Measurements from ENCODE around the gene TOM1L1. TPM values are rescaled to one million over a fixed set of nuclear protein-coding genes. Genes with fewer than 3 reads are reported as not detected.

TOM1L1 gene
- total and polyA plus RNA-seq, 7 donors: 1.1 to 6.5 (median 4.0) TPM

- Histone ChIP-seq H3K27me3 (ENCODE audit: insufficient read depth in 3 of 3, low read length in 2 of 3) (no peaks in the 10 kb centered on the region), H3K36me3 (ENCODE audit: insufficient read depth in 1 of 2, low read depth in 1 of 2) (peaks cover 0 to 15% of the 10 kb centered on the region in 2 donors), H3K27ac (peak within 1 kb of the TSS; percentile 83), H3K4me1 (peaks cover 14% of the 10 kb centered on the region), H3K4me3 (peak within 1 kb of the TSS; percentile 92), H3K9me3 (no peaks in the 10 kb centered on the region)
- ATAC-seq (peak; percentile 99 to 100 (median 99)), DNase-seq (peak; percentile 94 to 96)
- intact Hi-C loops (cut with DNase I): no loop called here
- peak; percentile 40 for TF ChIP-seq CTCF (IDR thresholded peaks at IDR 0.05)
- 0% methylated on average over 50 to 57 of the region's 57 CpGs for WGBS, 3 donors
Observed at GRCh38 chr17:54968262-54968987, 67.8 kb downstream of the TOM1L1 start, which contains the start of the genes COX11 and STXBP4. TSS of gene COX11 (minus strand) at chr17:54968654. CDS start at chr17:54968646, 8 bp downstream. TSS of gene STXBP4 (plus strand) at chr17:54968765. CDS start at chr17:54986220, 17,455 bp downstream.

GRCh38 chr17:54968988-54969332 lies 68.3 kb downstream of the TOM1L1 start:
- H3K27me3 ChIP-seq (ENCODE audit: insufficient read depth in 3 of 3, low read length in 2 of 3): no peaks in the 10 kb centered on the region
- DNase-seq (peak in 1 of 2 donors; percentile 56), ATAC-seq (peak; percentile 55 to 69 (median 58))
- H3K4me1 ChIP-seq: peaks cover 14% of the 10 kb centered on the region
- intact Hi-C loops (cut with DNase I): no loop called here
- WGBS, 3 donors: 0 to 2% (median 1%) methylated on average over 13 of the region's 13 CpGs
- no peaks in the 10 kb centered on the region for H3K9me3 ChIP-seq
- H3K4me3 ChIP-seq: peak overlapping the region; percentile 92
- no peak for TF ChIP-seq CTCF (IDR thresholded peaks at IDR 0.05)
- H3K36me3 ChIP-seq (ENCODE audit: insufficient read depth in 1 of 2, low read depth in 1 of 2): peaks cover 0 to 10% of the 10 kb centered on the region in 2 donors
- H3K27ac ChIP-seq: peak overlapping the region; percentile 83

- Histone ChIP-seq H3K9me3 (no peaks in the 10 kb centered on the region), H3K27ac (peak overlapping the region; percentile 83), H3K27me3 (ENCODE audit: insufficient read depth in 3 of 3, low read length in 2 of 3) (no peaks in the 10 kb centered on the region), H3K4me1 (peaks cover 14% of the 10 kb centered on the region), H3K36me3 (ENCODE audit: insufficient read depth in 1 of 2, low read depth in 1 of 2) (peaks cover 0 to under 1% of the 10 kb centered on the region in 2 donors), H3K4me3 (peak overlapping the region; percentile 92)
- no peak for TF ChIP-seq CTCF (IDR thresholded peaks at IDR 0.05)
- WGBS, 3 donors: 51 to 59% (median 52%) methylated on average over 7 of the region's 7 CpGs
- intact Hi-C loops (cut with DNase I): no loop called here
- ATAC-seq: no peak
- no peak for DNase-seq
Observed at GRCh38 chr17:54969658-54970572, 69.3 kb downstream of the TOM1L1 start.

- Histone ChIP-seq H3K4me3 (no peak overlapping the region), H3K4me1 (peaks cover 14% of the 10 kb centered on the region), H3K27me3 (ENCODE audit: insufficient read depth in 3 of 3, low read length in 2 of 3) (no peaks in the 10 kb centered on the region), H3K9me3 (no peaks in the 10 kb centered on the region), H3K36me3 (ENCODE audit: insufficient read depth in 1 of 2, low read depth in 1 of 2) (no peaks in the 10 kb centered on the region), H3K27ac (no peak overlapping the region)
- no peak for TF ChIP-seq CTCF (IDR thresholded peaks at IDR 0.05)
- DNase-seq: no peak
- intact Hi-C loops (cut with DNase I): no loop called here
- ATAC-seq: no peak
Observed at GRCh38 chr17:54971147-54971546, 70.5 kb downstream of the TOM1L1 start.

Measured in psoas muscle (tissue), 8 donors.